ENCODE data around the gene RELL2.
A peak's percentile ranks its signal among the peaks of the same experiment; 100 is the strongest.

Gene RELL2

GRCh38 chr5:141664733-141665461 is 28.1 kb downstream of the RELL2 start:
- no peak overlapping the region for H3K4me3 ChIP-seq (ENCODE audit: low read length)
- no peaks in the 10 kb centered on the region for H3K9me3 ChIP-seq (ENCODE audit: low read length)
- no peak overlapping the region for H2AFZ ChIP-seq (ENCODE audit: low read depth, low read length)
- no peaks in the 10 kb centered on the region for H3K27me3 ChIP-seq (ENCODE audit: insufficient read depth, low read length)
- no peaks in the 10 kb centered on the region for H3K4me1 ChIP-seq (ENCODE audit: insufficient read depth, low read length)
- no peaks in the 10 kb centered on the region for H3K36me3 ChIP-seq (ENCODE audit: insufficient read depth, low read length)

DNA sequence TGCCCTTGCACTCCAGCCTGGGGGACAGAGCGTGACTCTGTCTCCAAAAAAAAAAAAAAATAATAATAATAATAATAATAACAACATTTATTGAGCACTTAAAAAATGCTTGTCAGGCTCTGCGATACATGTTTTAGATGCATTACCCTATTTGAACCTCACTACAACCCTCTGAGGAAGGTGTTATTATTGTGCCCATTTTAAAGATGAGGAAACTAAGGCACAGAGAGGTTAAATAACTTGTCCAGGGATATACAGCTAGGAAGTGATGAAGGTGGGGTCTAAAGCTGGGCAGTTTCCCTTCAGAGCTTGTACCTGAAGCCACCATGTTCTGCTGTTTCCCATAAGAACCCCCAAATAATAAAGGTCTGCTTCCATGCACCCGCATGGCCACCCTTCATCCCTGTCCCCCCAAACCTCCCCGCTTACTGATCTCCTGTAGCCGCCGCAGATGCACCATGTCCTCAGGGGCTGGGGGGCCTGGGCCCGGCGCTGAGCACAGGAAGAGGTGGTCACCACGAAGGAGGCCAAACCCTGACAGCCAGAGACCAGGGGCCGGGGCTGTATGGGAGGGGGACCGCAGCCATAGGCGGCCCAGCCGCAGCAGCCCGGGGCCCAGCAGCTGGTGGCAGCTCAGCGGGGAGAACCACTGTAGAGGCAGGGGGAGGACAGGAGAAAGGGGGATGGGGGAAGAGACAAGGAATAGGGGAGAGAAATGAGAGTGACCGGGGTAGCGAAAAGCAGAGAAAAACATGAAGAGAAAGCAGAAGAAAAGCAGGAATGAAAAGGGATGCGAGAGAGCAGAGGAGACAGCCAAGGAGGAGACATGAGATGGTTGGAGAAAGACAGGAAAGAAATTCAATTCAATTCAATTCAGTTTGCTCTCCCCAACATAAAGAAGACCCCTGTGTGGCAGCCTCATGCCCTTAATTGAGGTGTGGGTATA is 29.5 kb downstream of the RELL2 start:
- H3K9me3 ChIP-seq (ENCODE audit: low read length), result no peaks in the 10 kb centered on the region
- no peak overlapping the region for H3K4me3 ChIP-seq (ENCODE audit: low read length)
- H3K4me1 ChIP-seq (ENCODE audit: insufficient read depth, low read length), result no peaks in the 10 kb centered on the region
- H3K36me3 ChIP-seq (ENCODE audit: insufficient read depth, low read length), result no peaks in the 10 kb centered on the region
- no peaks in the 10 kb centered on the region for H3K27me3 ChIP-seq (ENCODE audit: insufficient read depth, low read length)
- H2AFZ ChIP-seq (ENCODE audit: low read depth, low read length), result no peak overlapping the region

- Histone ChIP-seq H3K4me3 (ENCODE audit: low read length) (no peak overlapping the region), H3K4me1 (ENCODE audit: insufficient read depth, low read length) (peaks cover 16% of the 10 kb centered on the region), H3K9me3 (ENCODE audit: low read length) (no peaks in the 10 kb centered on the region), H3K27me3 (ENCODE audit: insufficient read depth, low read length) (no peaks in the 10 kb centered on the region), H3K36me3 (ENCODE audit: insufficient read depth, low read length) (no peaks in the 10 kb centered on the region), H2AFZ (ENCODE audit: low read depth, low read length) (no peak overlapping the region)
Measured at GRCh38 chr5:141668601-141669265, 31.9 kb downstream of the RELL2 start.

- Histone ChIP-seq H2AFZ (ENCODE audit: low read depth, low read length) (no peak overlapping the region), H3K4me3 (ENCODE audit: low read length) (no peak overlapping the region), H3K36me3 (ENCODE audit: insufficient read depth, low read length) (no peaks in the 10 kb centered on the region), H3K27me3 (ENCODE audit: insufficient read depth, low read length) (no peaks in the 10 kb centered on the region), H3K4me1 (ENCODE audit: insufficient read depth, low read length) (peaks cover 16% of the 10 kb centered on the region), H3K9me3 (ENCODE audit: low read length) (no peaks in the 10 kb centered on the region)
Measured at GRCh38 chr5:141669520-141669919, 32.7 kb downstream of the RELL2 start.

DNA sequence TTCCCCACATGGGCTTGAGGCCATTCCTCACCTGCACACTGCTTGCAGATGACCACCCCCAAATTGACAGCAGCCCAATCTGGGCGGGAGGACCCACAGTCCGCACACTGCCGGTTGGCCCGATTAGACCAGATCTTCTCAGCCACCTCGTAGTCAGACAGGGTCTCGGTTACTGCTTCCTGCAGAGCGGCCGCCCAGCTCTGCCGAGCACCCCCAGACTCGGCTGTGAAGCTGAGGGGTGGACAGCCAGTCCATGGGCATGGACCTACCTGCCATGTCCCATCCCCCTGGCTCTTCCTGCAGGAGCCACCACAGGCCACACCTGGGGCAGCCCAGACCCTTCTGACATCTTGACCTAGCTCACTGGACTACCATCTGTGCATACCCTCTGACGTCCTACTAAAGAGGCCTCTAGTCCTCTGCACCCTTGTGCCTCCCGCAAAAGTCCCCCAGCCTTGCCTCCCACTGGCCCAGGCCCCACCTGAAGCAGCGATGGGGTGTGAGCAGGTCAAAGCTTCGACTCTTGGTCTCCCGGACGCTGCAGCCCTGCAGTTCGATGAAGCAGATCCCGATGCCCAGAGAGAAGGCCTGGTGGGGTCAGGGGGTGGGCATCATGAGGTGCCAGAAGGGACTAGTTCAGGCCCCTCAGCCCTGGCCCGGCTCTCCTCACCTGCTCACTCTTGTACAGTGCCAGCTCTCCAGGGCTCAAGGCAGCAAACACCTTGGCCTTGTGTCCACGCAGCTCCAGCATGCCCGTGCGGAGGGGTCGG is 35.5 kb downstream of the RELL2 start:
- H3K4me3 ChIP-seq (ENCODE audit: low read length), result no peak overlapping the region
- peaks cover 21% of the 10 kb centered on the region for H3K4me1 ChIP-seq (ENCODE audit: insufficient read depth, low read length)
- no peak overlapping the region for H2AFZ ChIP-seq (ENCODE audit: low read depth, low read length)
- no peaks in the 10 kb centered on the region for H3K36me3 ChIP-seq (ENCODE audit: insufficient read depth, low read length)
- no peaks in the 10 kb centered on the region for H3K27me3 ChIP-seq (ENCODE audit: insufficient read depth, low read length)
- H3K9me3 ChIP-seq (ENCODE audit: low read length), result no peaks in the 10 kb centered on the region

DNA sequence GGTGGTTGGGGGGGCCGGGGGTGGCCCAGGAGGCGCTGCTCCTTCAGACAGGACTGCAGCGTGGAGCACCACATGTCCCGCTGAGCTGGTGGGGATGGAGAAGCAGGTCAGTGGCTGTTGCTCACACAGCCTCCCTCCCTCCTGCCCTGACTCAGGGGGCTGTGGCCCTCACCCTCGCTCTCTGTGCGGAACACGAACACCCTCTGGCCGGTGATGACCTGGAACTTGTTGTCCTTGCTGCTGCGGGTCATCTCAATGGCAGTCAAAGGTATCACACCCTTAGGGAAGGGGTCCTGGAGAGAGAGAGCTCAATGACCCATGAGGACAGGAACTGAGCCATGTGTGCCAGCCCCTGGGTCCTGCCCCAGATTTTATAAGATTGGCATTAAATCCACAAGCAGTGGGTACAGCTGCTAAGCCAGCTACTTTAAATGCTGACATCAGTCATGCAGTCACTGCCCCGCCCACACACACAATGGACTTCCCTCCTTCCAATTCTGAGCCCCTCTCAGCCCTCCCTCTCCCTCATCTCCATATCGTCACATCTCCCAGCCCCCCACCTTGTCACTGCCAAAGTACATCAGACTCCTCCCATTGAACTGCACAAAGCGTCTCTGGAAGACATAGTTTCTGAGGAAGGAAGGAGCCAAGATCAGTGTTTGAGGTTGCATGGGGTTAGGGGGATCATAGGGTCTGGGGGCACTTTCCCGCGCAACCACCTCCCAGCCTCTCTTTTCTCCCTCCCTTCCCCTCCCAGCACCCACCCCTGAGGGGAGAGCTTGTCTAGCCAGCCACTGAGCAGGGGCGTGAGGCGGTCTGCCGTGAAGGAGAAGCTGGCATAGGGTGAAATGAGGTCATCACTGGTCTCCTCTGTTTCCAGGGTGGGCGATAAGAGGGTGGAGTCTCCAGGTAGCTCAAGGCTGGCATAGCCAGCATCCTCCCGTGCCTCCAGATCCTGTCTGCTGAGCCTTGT is 36.3 kb downstream of the RELL2 start:
- Histone ChIP-seq H2AFZ (ENCODE audit: low read depth, low read length) (no peak overlapping the region), H3K4me3 (ENCODE audit: low read length) (no peak overlapping the region), H3K27me3 (ENCODE audit: insufficient read depth, low read length) (no peaks in the 10 kb centered on the region), H3K9me3 (ENCODE audit: low read length) (no peaks in the 10 kb centered on the region), H3K4me1 (ENCODE audit: insufficient read depth, low read length) (peaks cover 21% of the 10 kb centered on the region), H3K36me3 (ENCODE audit: insufficient read depth, low read length) (no peaks in the 10 kb centered on the region)

DNA sequence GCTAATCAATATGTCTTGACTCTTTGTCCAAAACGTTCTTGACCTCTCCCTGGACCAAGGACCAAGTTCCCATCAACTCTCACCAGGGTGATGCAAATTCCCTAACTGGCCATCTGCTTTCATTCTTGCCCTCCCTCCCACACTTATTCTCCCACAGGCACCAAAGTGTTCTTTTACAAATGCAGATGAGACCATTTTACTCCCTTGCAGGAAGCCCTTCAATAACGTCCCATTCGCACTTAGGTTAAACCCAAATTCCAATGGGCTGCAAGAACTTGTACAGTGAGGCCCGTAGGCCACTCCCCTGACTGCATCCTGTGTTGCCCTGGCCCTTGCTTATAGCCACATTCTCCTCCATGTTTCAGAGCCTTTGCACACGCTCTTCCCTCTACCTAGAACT is 38.0 kb downstream of the RELL2 start:
- H3K36me3 ChIP-seq (ENCODE audit: insufficient read depth, low read length), result no peaks in the 10 kb centered on the region
- no peaks in the 10 kb centered on the region for H3K27me3 ChIP-seq (ENCODE audit: insufficient read depth, low read length)
- no peak overlapping the region for H3K4me3 ChIP-seq (ENCODE audit: low read length)
- no peak overlapping the region for H2AFZ ChIP-seq (ENCODE audit: low read depth, low read length)
- no peaks in the 10 kb centered on the region for H3K9me3 ChIP-seq (ENCODE audit: low read length)
- peaks cover 21% of the 10 kb centered on the region for H3K4me1 ChIP-seq (ENCODE audit: insufficient read depth, low read length)

DNA sequence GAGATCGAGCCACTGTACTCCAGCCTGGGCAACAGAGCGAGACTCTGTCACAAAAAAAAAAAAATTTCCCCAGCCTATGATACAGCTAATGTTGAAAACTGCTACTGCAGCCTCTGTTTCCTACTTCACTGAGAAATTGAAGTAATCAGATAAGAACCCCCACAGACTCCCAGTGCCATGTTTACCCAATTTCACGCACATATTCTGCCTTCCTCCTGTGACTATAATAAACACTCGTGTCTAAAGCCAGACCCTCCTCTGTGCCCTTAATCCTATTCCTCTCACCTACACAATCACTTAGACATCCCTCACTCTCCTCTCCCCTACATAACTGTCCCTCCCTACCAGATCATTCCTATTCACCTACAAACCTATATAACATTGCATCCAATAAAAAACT is 38.9 kb downstream of the RELL2 start:
- no peaks in the 10 kb centered on the region for H3K36me3 ChIP-seq (ENCODE audit: insufficient read depth, low read length)
- no peak overlapping the region for H3K4me3 ChIP-seq (ENCODE audit: low read length)
- H3K4me1 ChIP-seq (ENCODE audit: insufficient read depth, low read length), result peaks cover 26% of the 10 kb centered on the region
- no peak overlapping the region for H2AFZ ChIP-seq (ENCODE audit: low read depth, low read length)
- H3K9me3 ChIP-seq (ENCODE audit: low read length), result no peaks in the 10 kb centered on the region
- no peaks in the 10 kb centered on the region for H3K27me3 ChIP-seq (ENCODE audit: insufficient read depth, low read length)

DNA sequence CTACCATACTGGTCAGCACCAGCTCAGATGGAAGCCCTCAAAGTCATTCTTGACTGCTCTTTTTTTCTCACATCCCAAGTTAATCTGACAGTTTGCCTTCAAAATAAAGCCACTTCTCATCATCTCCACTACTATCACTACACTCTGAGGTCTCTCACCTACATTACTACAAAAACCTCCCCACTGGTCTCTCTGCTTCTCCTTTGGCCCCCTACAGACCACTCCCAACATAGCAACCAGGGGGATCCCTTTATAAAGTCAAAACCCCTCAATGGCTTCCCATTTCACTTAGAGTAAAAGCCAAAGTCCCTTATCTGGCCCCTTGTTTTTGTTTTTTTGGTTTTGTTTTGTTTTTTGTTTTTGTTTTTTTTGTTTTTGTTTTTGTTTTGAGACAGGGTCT is 40.6 kb downstream of the RELL2 start:
- Histone ChIP-seq H3K27me3 (ENCODE audit: insufficient read depth, low read length) (no peaks in the 10 kb centered on the region), H3K4me1 (ENCODE audit: insufficient read depth, low read length) (peaks cover 33% of the 10 kb centered on the region), H3K9me3 (ENCODE audit: low read length) (no peaks in the 10 kb centered on the region), H2AFZ (ENCODE audit: low read depth, low read length) (no peak overlapping the region), H3K4me3 (ENCODE audit: low read length) (no peak overlapping the region), H3K36me3 (ENCODE audit: insufficient read depth, low read length) (no peaks in the 10 kb centered on the region)

DNA sequence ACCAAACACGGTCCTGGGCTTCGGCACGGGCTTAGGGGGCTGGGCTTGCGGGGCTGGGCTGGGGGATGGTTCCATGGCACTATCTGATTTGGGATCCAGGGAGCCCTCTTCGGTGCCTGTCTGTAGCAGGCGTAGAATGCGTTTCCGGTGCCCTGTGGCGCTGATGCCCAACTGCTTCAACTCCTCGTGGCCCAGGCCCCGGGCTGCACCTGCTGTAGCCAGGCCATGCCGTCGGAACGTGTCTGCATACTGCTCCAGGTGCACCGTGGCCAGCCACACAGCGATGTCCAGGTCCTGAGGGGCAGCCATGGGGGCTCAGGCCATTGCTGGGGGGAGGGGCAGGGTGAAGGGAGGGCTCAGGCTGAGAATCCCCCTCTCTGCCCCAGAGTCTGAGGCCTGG is 43.4 kb downstream of the RELL2 start:
- no peak overlapping the region for H2AFZ ChIP-seq (ENCODE audit: low read depth, low read length)
- H3K27me3 ChIP-seq (ENCODE audit: insufficient read depth, low read length), result no peaks in the 10 kb centered on the region
- no peak overlapping the region for H3K4me3 ChIP-seq (ENCODE audit: low read length)
- H3K9me3 ChIP-seq (ENCODE audit: low read length), result no peaks in the 10 kb centered on the region
- H3K36me3 ChIP-seq (ENCODE audit: insufficient read depth, low read length), result no peaks in the 10 kb centered on the region
- H3K4me1 ChIP-seq (ENCODE audit: insufficient read depth, low read length), result peaks cover 14% of the 10 kb centered on the region

DNA sequence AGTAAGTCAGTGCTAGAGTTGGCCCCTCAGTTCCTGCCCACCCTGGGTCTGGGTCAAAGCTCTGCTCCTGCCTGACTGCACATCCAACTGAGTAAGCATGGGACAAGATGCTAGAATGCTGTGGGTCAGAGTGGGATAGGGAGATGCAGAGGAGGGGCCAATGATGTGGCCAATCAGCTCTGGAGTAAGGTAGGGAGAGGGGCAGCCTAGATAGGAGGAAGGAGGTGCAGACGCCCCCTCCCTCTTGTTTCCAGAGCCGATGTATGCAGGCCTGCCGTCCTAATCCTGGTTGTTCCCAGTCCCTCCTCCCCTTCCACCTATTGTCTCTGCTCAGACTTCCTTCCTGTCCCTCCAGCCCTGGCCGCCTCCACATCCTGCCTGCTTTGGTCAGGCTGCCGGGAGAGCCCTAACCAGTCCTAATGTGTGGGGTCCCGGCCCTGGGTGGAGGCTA is 44.0 kb downstream of the RELL2 start:
- Histone ChIP-seq H3K27me3 (ENCODE audit: insufficient read depth, low read length) (no peaks in the 10 kb centered on the region), H3K9me3 (ENCODE audit: low read length) (no peaks in the 10 kb centered on the region), H3K4me1 (ENCODE audit: insufficient read depth, low read length) (peaks cover 14% of the 10 kb centered on the region), H2AFZ (ENCODE audit: low read depth, low read length) (peak overlapping the region; percentile 26), H3K36me3 (ENCODE audit: insufficient read depth, low read length) (no peaks in the 10 kb centered on the region), H3K4me3 (ENCODE audit: low read length) (peak overlapping the region; percentile 36)

DNA sequence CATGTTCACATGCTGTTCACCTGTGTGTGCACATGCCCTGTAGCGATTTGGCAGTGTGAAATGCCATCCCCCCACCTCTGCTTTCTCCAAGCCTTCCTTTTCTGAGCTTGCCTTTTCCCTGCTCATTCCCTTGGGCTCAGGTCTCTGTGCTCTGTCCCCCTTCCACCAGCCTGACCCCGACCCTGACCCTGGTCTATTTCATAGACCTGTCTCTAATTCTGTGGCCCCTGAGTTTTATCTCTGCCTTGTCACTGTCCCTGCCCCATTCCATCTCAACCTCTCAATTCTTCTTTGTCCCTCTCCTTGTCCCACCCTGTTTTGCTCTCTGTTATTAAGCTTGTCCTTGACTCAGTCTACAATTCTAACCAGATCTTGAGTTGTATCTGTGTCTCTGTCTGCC is 44.5 kb downstream of the RELL2 start:
- Histone ChIP-seq H3K27me3 (ENCODE audit: insufficient read depth, low read length) (no peaks in the 10 kb centered on the region), H2AFZ (ENCODE audit: low read depth, low read length) (peak overlapping the region; percentile 26), H3K36me3 (ENCODE audit: insufficient read depth, low read length) (no peaks in the 10 kb centered on the region), H3K9me3 (ENCODE audit: low read length) (no peaks in the 10 kb centered on the region), H3K4me3 (ENCODE audit: low read length) (peak overlapping the region; percentile 36), H3K4me1 (ENCODE audit: insufficient read depth, low read length) (peaks cover 14% of the 10 kb centered on the region)
